Measurements from ENCODE around the gene COL4A1.

GRCh38 chr13:110106726-110107125 is 200.2 kb downstream of the COL4A1 start:
- TF ChIP-seq POLR2A (IDR thresholded peaks at IDR 0.05) (no peak), CTCF (IDR thresholded peaks at IDR 0.05) (no peak)

All from heart left ventricle (tissue), 13 donors.